GM19099 (cell line): ENCODE results near the gene GPX2.
A peak's percentile ranks its signal among the peaks of the same experiment; 100 is the strongest.

Source experiments
- POLR2A ChIP-seq: IDR thresholded peaks from 3 replicates; pipeline ENCODE4 v1.6.1; 2011; ENCODE audit warnings: low read depth; ENCODE audit not compliant: insufficient read length; ENCODE audit errors: extremely low read depth

GPX2 gene

GRCh38 chr14:64914237-64915028 lies 28.1 kb downstream of the GPX2 start, which contains the start of gene CHURC1:
TSS of gene CHURC1 (plus strand) at chr14:64914455. CDS start at chr14:64914496, 41 bp downstream.
- TF ChIP-seq POLR2A = peak; percentile 96

GRCh38 chr14:64912261-64912660 lies 30.3 kb downstream of the GPX2 start:
- TF ChIP-seq POLR2A = no peak

- TF ChIP-seq POLR2A = no peak
These were observed 31.6 kb downstream of the GPX2 start for GRCh38 chr14:64910847-64911495.

- no peak for TF ChIP-seq POLR2A
These were observed 36.5 kb downstream of the GPX2 start for GRCh38 chr14:64906022-64906421.

- TF ChIP-seq POLR2A = no peak
These were observed 42.6 kb downstream of the GPX2 start for GRCh38 chr14:64899958-64900357.

GRCh38 chr14:64891839-64892375 lies 50.6 kb downstream of the GPX2 start:
- TF ChIP-seq POLR2A = no peak

GRCh38 chr14:64891173-64891838 lies 51.2 kb downstream of the GPX2 start:
- TF ChIP-seq POLR2A = no peak

- TF ChIP-seq POLR2A = no peak
These were observed 53.2 kb downstream of the GPX2 start for GRCh38 chr14:64889352-64889751.
